AG04450 (cell line): Measurements from ENCODE around the gene TUB. TPM values are rescaled to one million over a fixed set of nuclear protein-coding genes. Genes with fewer than 3 reads are reported as not detected.

ENCODE experiments used
- CTCF ChIA-PET: fragments of 300-600, 350-600 bp; formaldehyde crosslinking; extraction: SDS; loops from one replicate; lab custom pipeline; 2022; ENCODE audit warnings: antibody characterized with exemption, inconsistent platforms; lab: Charles Lee
- POLR2A ChIA-PET: fragments of 350-600 bp; formaldehyde crosslinking; extraction: SDS; loops from one replicate; lab custom pipeline; 2021; ENCODE audit warnings: antibody characterized with exemption, inconsistent platforms; lab: Yijun Ruan, JAX
- DNase-seq: peaks from one replicate; pipeline ENCODE4 v3.0.0-alpha.2; 2011; ENCODE audit warnings: low read depth, low spot score
- H3K27ac ChIP-seq: one replicate; pipeline ENCODE4 v1.5.1; 2012; ENCODE audit warnings: low read depth, low read length, control low read depth
- H3K27me3 ChIP-seq: one replicate; pipeline ENCODE4 v1.6.0; 2012; ENCODE audit warnings: low read length; ENCODE audit not compliant: control insufficient read depth, insufficient read depth
- H3K4me3 ChIP-seq: 2 replicates; pipeline ENCODE4 v1.5.1; 2011; ENCODE audit warnings: mild to moderate bottlenecking, low read depth, low read length, control low read depth
- H3K9me3 ChIP-seq: 2 replicates; pipeline ENCODE4 v1.5.1; 2012; ENCODE audit warnings: low read length; ENCODE audit not compliant: control insufficient read depth, insufficient read depth
- polyA plus RNA-seq: library from polyadenylated mRNA; depleted of rRNA; stranded (reverse); fragments of >200 nt; gene quantifications from 2 replicates; pipeline ENCODE4 v1.2.3, GENCODE V29; 2011
- TF ChIP-seq, protein P1 (sequence below): IDR thresholded peaks from 2 replicates; pipeline ENCODE4 v1.5.1; 2011; ENCODE audit warnings: low read depth, low read length, control low read depth, inconsistent platforms

TUB gene
- polyA plus RNA-seq, 1 experiment = 13.9 TPM

GRCh38 chr11:8108421-8108820 lies 27.4 kb downstream of the TUB start:
- no peak overlapping the region for H3K4me3 ChIP-seq
- no peak for DNase-seq
- ChIA-PET POLR2A (no interaction called here), CTCF (interaction anchor here (0.9 to 7.0 kb wide), 7 partner anchors 10 to 156 kb away, joined by 3 to 96 read pairs (median 6); partner anchors contain the start of genes EIF3F and LMO1)
- peaks cover 7% of the 10 kb centered on the region for H3K27me3 ChIP-seq
- TF ChIP-seq, protein P1, sequence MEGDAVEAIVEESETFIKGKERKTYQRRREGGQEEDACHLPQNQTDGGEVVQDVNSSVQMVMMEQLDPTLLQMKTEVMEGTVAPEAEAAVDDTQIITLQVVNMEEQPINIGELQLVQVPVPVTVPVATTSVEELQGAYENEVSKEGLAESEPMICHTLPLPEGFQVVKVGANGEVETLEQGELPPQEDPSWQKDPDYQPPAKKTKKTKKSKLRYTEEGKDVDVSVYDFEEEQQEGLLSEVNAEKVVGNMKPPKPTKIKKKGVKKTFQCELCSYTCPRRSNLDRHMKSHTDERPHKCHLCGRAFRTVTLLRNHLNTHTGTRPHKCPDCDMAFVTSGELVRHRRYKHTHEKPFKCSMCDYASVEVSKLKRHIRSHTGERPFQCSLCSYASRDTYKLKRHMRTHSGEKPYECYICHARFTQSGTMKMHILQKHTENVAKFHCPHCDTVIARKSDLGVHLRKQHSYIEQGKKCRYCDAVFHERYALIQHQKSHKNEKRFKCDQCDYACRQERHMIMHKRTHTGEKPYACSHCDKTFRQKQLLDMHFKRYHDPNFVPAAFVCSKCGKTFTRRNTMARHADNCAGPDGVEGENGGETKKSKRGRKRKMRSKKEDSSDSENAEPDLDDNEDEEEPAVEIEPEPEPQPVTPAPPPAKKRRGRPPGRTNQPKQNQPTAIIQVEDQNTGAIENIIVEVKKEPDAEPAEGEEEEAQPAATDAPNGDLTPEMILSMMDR = no peak
- peaks cover 2% of the 10 kb centered on the region; the same call in 1 of the 2 replicates for H3K9me3 ChIP-seq
- no peak overlapping the region for H3K27ac ChIP-seq

GRCh38 chr11:8109675-8110074 lies 28.7 kb downstream of the TUB start:
- Histone ChIP-seq H3K9me3 (peaks cover 8% of the 10 kb centered on the region), H3K4me3 (no peak overlapping the region), H3K27ac (no peak overlapping the region), H3K27me3 (peaks cover 7% of the 10 kb centered on the region)
- ChIA-PET CTCF (interaction anchor here (0.7 to 7.0 kb wide), 7 partner anchors 11 to 538 kb away, joined by 3 to 96 read pairs (median 9); no protein-coding TSS in a partner anchor), POLR2A (no interaction called here)
- DNase-seq = no peak
- TF ChIP-seq, protein P1 = no peak

GRCh38 chr11:8110396-8110795 lies 29.4 kb downstream of the TUB start:
- ChIA-PET POLR2A (no interaction called here), CTCF (interaction anchor here (0.7 to 7.0 kb wide), 8 partner anchors 12 to 539 kb away, joined by 3 to 96 read pairs (median 6); no protein-coding TSS in a partner anchor)
- TF ChIP-seq, protein P1 = no peak
- Histone ChIP-seq H3K4me3 (no peak overlapping the region), H3K27ac (no peak overlapping the region), H3K27me3 (peaks cover 7% of the 10 kb centered on the region), H3K9me3 (peaks cover 8% of the 10 kb centered on the region)
- DNase-seq = no peak

DNA sequence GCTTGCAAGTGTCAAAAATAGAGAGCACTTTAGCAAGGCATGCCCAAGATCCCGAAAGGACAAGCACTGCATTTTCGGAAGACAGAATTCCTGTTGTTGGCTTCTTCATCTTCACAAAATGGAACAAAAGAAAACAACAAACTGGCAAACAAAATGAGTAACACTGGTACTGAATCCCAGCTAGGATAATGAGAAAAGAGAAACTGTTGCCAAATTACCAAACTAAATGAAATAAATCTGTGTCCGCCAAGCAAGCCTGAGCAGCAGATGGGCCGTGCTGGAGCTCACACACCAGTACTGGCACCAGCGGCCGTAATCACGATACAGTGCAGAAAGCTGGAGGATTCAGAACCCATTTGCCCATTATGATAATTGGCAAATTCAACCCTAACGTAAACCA lies 30.6 kb downstream of the TUB start:
- CTCF ChIA-PET = interaction anchor here (1.1 to 7.0 kb wide), 5 partner anchors 13 to 105 kb away, joined by 3 to 96 read pairs (median 13); no protein-coding TSS in a partner anchor
- no peak for DNase-seq
- Histone ChIP-seq H3K9me3 (peaks cover 8% of the 10 kb centered on the region), H3K27me3 (peaks cover 7% of the 10 kb centered on the region), H3K4me3 (no peak overlapping the region), H3K27ac (no peak overlapping the region)
- POLR2A ChIA-PET = no interaction called here
- TF ChIP-seq, protein P1 = no peak

DNA sequence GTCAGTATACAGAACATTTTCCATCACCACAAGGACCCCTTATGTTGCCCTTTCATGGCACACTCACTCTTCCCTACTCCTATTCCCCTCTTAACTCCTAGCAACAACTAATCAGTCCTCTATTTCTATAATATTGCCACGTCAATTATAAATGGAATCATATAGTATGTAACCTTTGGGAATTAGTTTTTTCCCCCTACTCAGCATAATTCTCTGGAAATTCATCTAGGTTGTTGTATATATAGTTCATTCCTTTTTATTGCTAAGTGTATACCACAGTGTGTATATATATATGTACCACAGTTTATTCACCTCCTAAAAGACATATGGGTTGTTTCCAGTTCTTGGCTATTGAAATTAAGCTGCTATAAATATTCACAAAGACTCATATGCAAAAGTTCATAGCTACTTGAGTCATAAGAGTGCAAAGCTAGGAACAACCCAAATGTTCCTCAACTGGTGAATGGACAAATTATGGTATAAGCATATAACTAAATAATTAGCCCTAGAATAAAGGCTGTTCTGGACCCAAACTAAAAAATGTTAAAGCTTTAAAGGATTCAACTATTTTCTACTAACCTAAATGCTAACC lies 41.3 kb downstream of the TUB start:
- CTCF ChIA-PET = interaction anchor here (1.1 to 3.5 kb wide), 2 partner anchors 9 to 23 kb away, joined by 4 to 20 read pairs; no protein-coding TSS in a partner anchor
- TF ChIP-seq, protein P1 = no peak
- no peaks in the 10 kb centered on the region for H3K9me3 ChIP-seq

More for the DNA sequence above, 41.3 kb downstream of the TUB start:
- no peak for DNase-seq
- POLR2A ChIA-PET = no interaction called here
- peaks cover 2% of the 10 kb centered on the region for H3K27me3 ChIP-seq
- no peak overlapping the region for H3K27ac ChIP-seq
- no peak overlapping the region for H3K4me3 ChIP-seq
